VCaP (cell line): ENCODE results near the gene GMDS.
A peak's percentile ranks its signal among the peaks of the same experiment; 100 is the strongest.

Experiments
- H3K27ac ChIP-seq: fragments of 450-650 bp; 2 replicates; pipeline ENCODE4 v1.5.1; 2017
- CTCF ChIP-seq: fragments of 450-650 bp; conservative IDR thresholded peaks from 2 replicates; pipeline ENCODE4 v1.5.1; 2017; ENCODE audit warnings: mild to moderate bottlenecking, moderate library complexity

GMDS gene

GRCh38 chr6:2111162-2111677 is 134.2 kb downstream of the GMDS start:
- no peak for TF ChIP-seq CTCF
- no peak overlapping the region for H3K27ac ChIP-seq

GRCh38 chr6:2110504-2110903 is 134.9 kb downstream of the GMDS start:
- no peak for TF ChIP-seq CTCF
- no peak overlapping the region for H3K27ac ChIP-seq

- TF ChIP-seq CTCF = no peak
- H3K27ac ChIP-seq = no peak overlapping the region
These were observed 135.6 kb downstream of the GMDS start for GRCh38 chr6:2109796-2110195.

GRCh38 chr6:2108700-2109306 is 136.6 kb downstream of the GMDS start:
- TF ChIP-seq CTCF = no peak
- H3K27ac ChIP-seq = no peak overlapping the region

- H3K27ac ChIP-seq = no peak overlapping the region
- peak; percentile 28; the same call in 1 of the 2 replicates for TF ChIP-seq CTCF
These were observed 140.9 kb downstream of the GMDS start for GRCh38 chr6:2104524-2104880.

- TF ChIP-seq CTCF = peak; percentile 72
- H3K27ac ChIP-seq = no peak overlapping the region
These were observed 141.5 kb downstream of the GMDS start for GRCh38 chr6:2103765-2104523.

GRCh38 chr6:2102966-2103365 is 142.4 kb downstream of the GMDS start:
- TF ChIP-seq CTCF = no peak

More at GRCh38 chr6:2102966-2103365, 142.4 kb downstream of the GMDS start:
- H3K27ac ChIP-seq = no peak overlapping the region
